ENCODE data around the gene IGFLR1. TPM values are rescaled to one million over a fixed set of nuclear protein-coding genes. Genes with fewer than 3 reads are reported as not detected.

IGFLR1 gene
- total RNA-seq, 1 donor from 2014 or later: 5.1 TPM

GRCh38 chr19:35745328-35746086 lies 3.3 kb upstream of the IGFLR1 start, which contains the start of the genes PSENEN and U2AF1L4:
Gene PSENEN, plus strand, starts transcription at chr19:35745651. Its CDS starts 280 bp downstream, at chr19:35745931.
Gene U2AF1L4, minus strand, starts transcription at chr19:35745418. Its CDS starts 27 bp downstream, at chr19:35745391.
- intact Hi-C loops (cut with DNase I): loop anchor here (1.0 to 10.0 kb wide), 4 partner anchors 28 to 369 kb away; partner anchors contain the start of genes COX6B1, OVOL3, POLR2I and TBCB
- DNase-seq (ENCODE audit: missing footprints) (peak; percentile 98), ATAC-seq (peak; percentile 83)

DNA sequence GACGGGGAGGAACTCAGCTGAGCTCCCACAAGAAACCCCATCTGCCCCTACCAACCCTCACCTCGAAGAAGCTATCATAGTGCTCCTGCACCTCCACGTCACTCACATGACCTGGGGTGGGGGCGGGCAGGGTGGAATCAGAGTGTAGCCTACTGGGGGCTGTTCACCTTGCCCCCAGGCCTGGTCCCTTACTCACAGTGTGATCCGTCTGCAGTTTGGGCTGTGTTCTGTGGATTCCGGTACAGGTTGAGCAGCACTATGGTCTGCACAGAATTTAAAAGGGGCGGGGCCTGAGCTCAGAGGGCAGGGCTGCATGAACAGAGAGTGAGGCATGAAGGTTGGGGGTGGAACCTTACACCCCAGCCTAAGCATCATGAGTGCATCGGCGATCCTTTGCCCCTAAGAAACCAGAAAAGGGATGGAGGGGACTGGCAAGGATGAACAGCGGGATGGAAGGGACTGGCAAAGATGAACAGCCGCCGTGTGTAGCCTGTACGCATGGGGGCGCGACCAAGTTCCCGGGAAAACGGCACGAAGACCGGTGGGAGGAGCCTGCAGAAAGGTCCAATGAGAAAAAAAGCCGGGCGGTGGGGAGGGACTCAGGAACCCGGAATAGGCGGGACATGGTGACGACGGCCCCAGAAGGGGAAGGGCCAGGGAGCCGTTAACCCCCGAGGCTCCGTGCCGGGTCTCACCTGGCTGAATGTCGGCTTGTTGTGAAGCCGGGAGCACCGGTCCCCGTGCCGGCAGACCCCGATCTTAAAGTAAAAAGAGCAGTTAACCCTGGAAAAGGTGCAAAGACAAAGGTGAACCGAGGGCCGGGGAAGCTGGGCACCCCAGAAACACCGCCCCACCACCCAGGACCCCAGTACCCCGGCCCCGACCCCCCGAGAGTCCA lies 2.4 kb upstream of the IGFLR1 start:
- ATAC-seq: peak; percentile 73
- intact Hi-C loops (cut with DNase I): loop anchor here (1.0 to 10.0 kb wide), 4 partner anchors 27 to 370 kb away; partner anchors contain the start of genes COX6B1, OVOL3, POLR2I and TBCB
- peak; percentile 96 for DNase-seq (ENCODE audit: missing footprints)

DNA sequence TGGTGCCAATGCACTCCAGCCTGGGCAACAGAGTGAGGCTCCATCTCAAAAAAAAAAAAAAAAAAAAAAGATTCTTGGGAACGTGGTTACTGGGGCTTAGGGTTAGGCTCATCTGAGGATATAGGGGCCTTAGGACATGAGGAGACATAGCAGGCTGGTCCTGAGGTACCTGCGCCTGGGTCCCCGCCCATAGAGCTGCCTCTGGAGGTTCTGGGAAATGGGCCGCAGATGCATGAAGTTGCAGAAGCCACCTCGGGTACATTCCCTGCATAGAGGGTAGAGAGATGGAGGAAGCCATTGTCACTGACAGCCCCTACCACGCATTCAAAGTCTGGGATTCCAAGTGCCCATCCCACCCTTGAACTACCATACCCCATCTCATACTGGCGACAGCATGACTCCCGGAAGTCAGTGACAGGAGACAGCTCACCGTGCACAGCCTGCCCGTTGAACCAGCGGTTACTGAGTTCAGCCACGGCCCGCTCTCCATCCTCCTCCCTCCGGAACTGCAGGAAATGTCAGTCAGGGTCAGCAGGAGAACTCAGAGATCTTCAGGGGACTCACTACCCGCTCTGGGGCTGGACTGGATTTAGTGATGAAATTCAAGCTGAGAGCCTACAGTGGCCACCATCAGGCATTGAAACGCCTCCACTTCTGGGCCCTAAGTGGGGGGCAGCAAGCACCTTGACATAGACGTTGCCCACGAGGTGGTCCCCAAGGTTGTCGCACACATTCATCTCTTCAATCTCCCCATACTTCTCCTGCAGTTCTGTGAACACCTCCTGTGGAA lies 1.6 kb upstream of the IGFLR1 start:
- ATAC-seq (no peak), DNase-seq (ENCODE audit: missing footprints) (no peak)
- intact Hi-C loops (cut with DNase I): loop anchor here (10.0 kb wide), 1 partner anchor 371 kb away; the partner anchor contains the start of genes OVOL3, POLR2I and TBCB

- DNase-seq (ENCODE audit: missing footprints) (no peak), ATAC-seq (no peak)
- intact Hi-C loops (cut with DNase I): loop anchor here (10.0 kb wide), 1 partner anchor 374 kb away; the partner anchor contains the start of genes OVOL3, POLR2I and TBCB
These were observed 1.1 kb downstream of the IGFLR1 start for GRCh38 chr19:35741203-35741515.

- DNase-seq (ENCODE audit: missing footprints) (peak; percentile 99), ATAC-seq (peak; percentile 90)
- intact Hi-C loops (cut with DNase I): loop anchor here (10.0 kb wide), 1 partner anchor 374 kb away; the partner anchor contains the start of genes OVOL3, POLR2I and TBCB
These were observed 1.6 kb downstream of the IGFLR1 start for GRCh38 chr19:35740423-35741202.

- intact Hi-C loops (cut with DNase I): loop anchor here (10.0 kb wide), 1 partner anchor 375 kb away; the partner anchor contains the start of genes OVOL3, POLR2I and TBCB
- DNase-seq (ENCODE audit: missing footprints): no peak
- no peak for ATAC-seq
These were observed 2.2 kb downstream of the IGFLR1 start for GRCh38 chr19:35740108-35740422.

- intact Hi-C loops (cut with DNase I): loop anchor here (10.0 kb wide), 1 partner anchor 375 kb away; the partner anchor contains the start of genes OVOL3, POLR2I and TBCB
- ATAC-seq (no peak), DNase-seq (ENCODE audit: missing footprints) (no peak)
These were observed 2.8 kb downstream of the IGFLR1 start for GRCh38 chr19:35739275-35740107.

DNA sequence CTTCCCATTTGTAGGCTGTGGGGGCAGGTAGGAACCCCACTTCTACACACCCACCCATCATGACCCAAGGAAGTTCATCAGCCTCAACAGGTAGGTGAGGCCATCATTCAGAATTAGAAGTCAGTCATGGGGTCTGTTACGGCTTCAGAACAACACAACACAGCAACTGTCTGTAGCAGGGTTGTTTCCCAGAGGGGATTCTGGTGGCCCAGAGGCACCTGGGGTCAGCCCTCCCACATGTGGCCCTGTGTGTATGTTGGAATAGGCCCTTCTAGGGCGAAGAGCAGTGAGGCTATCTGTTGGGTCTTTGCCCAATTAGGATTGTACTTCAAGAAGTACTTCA lies 3.4 kb downstream of the IGFLR1 start:
- ATAC-seq: no peak
- DNase-seq (ENCODE audit: missing footprints): no peak
- intact Hi-C loops (cut with DNase I): no loop called here

GRCh38 chr19:35738021-35738886 lies 4.0 kb downstream of the IGFLR1 start:
- intact Hi-C loops (cut with DNase I): no loop called here
- ATAC-seq: no peak
- no peak for DNase-seq (ENCODE audit: missing footprints)

- intact Hi-C loops (cut with DNase I): no loop called here
- ATAC-seq: no peak
- DNase-seq (ENCODE audit: missing footprints): peak; percentile 46
These were observed 5.1 kb downstream of the IGFLR1 start for GRCh38 chr19:35736913-35737886.

DNA sequence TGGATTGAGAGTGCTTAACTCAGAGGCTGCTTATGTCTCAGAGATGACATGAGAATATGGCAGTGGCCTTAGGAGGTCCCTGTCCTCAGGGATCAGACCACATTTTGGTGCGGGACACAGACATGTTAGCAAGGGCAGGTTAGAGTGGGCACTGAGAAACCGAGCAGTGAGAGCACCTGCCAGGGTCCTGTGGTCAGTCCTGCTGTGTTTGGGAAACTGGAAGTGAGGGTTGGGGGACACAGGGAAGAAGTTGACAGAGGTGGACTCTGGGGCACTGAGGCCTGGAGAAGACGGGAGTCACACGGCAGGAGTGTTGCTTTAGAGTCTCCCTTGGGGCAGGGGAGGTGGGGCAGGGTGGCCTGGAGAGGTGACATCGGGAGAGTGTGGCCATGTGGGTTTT lies 7.4 kb downstream of the IGFLR1 start:
- intact Hi-C loops (cut with DNase I): no loop called here
- DNase-seq (ENCODE audit: missing footprints): no peak
- no peak for ATAC-seq

GRCh38 chr19:35734273-35734672 lies 8.0 kb downstream of the IGFLR1 start:
- ATAC-seq: no peak
- intact Hi-C loops (cut with DNase I): no loop called here
- DNase-seq (ENCODE audit: missing footprints): no peak

DNA sequence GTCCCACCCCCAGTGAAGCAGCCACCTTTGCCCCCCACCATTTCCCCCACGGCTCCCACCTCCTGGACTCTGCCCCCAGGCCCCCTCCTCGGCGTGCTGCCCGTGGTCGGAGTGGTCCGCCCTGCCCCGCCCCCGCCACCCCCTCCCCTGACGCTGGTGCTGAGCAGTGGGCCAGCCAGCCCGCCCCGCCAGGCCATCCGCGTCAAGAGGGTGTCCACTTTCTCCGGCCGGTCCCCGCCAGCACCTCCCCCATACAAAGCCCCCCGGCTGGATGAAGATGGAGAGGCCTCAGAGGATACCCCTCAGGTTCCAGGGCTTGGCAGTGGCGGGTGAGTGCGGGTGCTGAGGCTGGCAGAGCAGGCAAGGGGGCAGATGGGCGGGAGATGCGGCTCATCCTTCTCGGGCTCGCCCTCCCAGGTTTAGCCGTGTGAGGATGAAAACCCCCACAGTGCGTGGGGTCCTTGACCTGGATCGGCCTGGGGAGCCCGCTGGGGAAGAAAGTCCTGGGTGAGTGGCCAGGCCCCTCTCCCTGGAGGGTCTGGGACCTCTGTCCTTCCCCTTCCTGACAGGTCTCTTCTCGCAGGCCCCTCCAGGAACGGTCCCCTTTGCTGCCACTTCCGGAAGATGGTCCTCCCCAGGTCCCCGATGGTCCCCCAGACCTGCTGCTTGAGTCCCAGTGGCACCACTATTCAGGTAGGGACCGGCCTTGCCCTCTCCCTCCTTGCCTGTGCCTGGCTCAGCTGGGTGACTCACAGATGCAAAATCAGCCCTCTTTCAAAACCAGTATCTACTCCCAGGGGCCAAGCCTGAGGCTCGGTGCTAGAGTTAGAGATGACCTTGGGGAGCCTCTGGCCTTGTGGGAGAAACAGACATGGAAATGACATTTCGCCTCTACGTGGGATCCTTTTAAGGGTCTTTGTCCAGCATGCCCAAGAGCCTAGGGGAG lies 8.8 kb downstream of the IGFLR1 start:
- ATAC-seq (no peak), DNase-seq (ENCODE audit: missing footprints) (peak; percentile 37)
- intact Hi-C loops (cut with DNase I): no loop called here

DNA sequence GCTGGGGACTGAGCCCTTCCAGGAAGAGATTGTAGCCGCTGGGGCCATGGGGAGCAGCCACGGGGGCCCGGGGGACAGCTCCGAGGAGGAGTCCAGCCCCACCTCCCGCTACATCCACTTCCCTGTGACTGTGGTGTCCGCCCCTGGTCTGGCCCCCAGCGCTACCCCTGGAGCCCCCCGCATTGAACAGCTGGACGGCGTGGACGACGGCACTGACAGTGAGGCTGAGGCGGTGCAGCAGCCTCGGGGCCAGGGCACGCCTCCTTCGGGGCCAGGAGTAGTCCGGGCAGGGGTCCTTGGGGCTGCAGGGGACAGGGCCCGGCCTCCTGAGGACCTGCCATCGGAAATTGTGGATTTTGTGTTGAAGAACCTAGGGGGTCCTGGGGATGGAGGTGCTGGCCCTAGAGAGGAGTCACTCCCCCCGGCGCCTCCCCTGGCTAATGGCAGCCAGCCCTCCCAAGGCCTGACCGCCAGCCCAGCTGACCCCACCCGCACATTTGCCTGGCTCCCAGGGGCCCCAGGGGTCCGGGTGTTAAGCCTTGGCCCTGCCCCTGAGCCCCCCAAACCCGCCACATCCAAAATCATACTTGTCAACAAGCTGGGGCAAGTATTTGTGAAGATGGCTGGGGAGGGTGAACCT lies 9.6 kb downstream of the IGFLR1 start:
- DNase-seq (ENCODE audit: missing footprints) (no peak), ATAC-seq (no peak)
- intact Hi-C loops (cut with DNase I): no loop called here

All from Right ventricle myocardium inferior (tissue), 1 donor.